Lower lobe of right lung (tissue), 2 donors: Measurements from ENCODE around the gene SNPH. TPM values are rescaled to one million over a fixed set of nuclear protein-coding genes. Genes with fewer than 3 reads are reported as not detected.

Experiments used
- ATAC-seq, 2 donors: fragments of 200-7000 bp; cut with Tn5 transposase; one replicate each; pipeline ENCODE4 v1.9.1; 2020 to 2022; ENCODE audit warnings: mild to moderate bottlenecking in 2 of 2, moderate library complexity in 2 of 2
- DNase-seq: peaks from one replicate; pipeline ENCODE4 v3.0.0-alpha.2; 2020
- H3K27ac ChIP-seq: fragments of 200-600 bp; one replicate; pipeline ENCODE4 v1.8.0; 2022
- H3K27me3 ChIP-seq: fragments of 200-600 bp; one replicate; pipeline ENCODE4 v1.8.0; 2022; ENCODE audit warnings: low read depth
- H3K36me3 ChIP-seq: fragments of 200-600 bp; one replicate; pipeline ENCODE4 v1.8.0; 2022; ENCODE audit warnings: mild to moderate bottlenecking
- H3K4me1 ChIP-seq: fragments of 200-600 bp; one replicate; pipeline ENCODE4 v1.8.0; 2022
- H3K4me3 ChIP-seq: fragments of 200-600 bp; one replicate; pipeline ENCODE4 v1.8.0; 2022; ENCODE audit warnings: mild to moderate bottlenecking
- H3K9me3 ChIP-seq: fragments of 200-600 bp; one replicate; pipeline ENCODE4 v1.8.0; 2022
- CTCF ChIP-seq: fragments of 200-600 bp; IDR thresholded peaks from one replicate; pipeline ENCODE4 v1.8.0; 2022; ENCODE audit warnings: antibody characterized with exemption, mild to moderate bottlenecking
- intact Hi-C: fragments of 100-400 bp; cut with DNase I; formaldehyde crosslinking; loops from one replicate; pipeline ENCODE4 v1.11.0; 2022
- total RNA-seq: library from RNA; stranded (reverse); fragmentation: NEBNext Ultra II Directional; extraction: Animal tissue kit (Norgen Biotek cat#: 25700); gene quantifications from one replicate; pipeline ENCODE4 v1.2.1, GENCODE V29; 2021
- donor health status: DM: no; HTN: yes; CAD: no; lungs with severe emphysema.

Gene SNPH
- total RNA-seq, 1 donor from 2014 or later: 3.8 TPM

- no peaks in the 10 kb centered on the region for H3K9me3 ChIP-seq
- intact Hi-C loops: no loop called here
Observed at GRCh38 chr20:1297486-1297885, 31.4 kb downstream of the SNPH start.

DNA sequence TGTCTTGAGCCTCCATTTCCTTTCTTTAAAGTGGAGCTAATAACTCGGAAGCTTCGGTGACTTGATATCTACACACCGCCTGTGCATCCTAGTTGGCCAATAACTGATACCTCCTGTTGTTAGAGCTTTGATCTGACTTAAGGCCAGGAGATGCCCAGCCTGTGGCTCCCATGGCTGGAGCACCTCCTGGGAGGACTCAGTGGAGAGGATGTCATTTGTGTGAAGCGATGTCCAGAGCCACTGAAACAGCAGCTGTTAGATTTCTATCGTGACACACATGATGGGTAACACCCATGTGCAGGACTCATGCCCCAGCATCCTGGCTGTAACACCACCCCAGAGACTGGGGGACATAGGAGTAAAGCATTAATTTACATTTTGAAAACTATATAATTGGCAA lies 32.1 kb downstream of the SNPH start:
- no peak for DNase-seq
- Histone ChIP-seq H3K4me3 (no peak overlapping the region), H3K36me3 (no peaks in the 10 kb centered on the region)

More at GRCh38 chr20:1297486-1297885, 31.4 kb downstream of the SNPH start:
- no peak for ATAC-seq
- no peak overlapping the region for H3K27ac ChIP-seq
- no peaks in the 10 kb centered on the region for H3K27me3 ChIP-seq
- no peaks in the 10 kb centered on the region for H3K4me1 ChIP-seq
- H3K36me3 ChIP-seq: no peaks in the 10 kb centered on the region
- no peak overlapping the region for H3K4me3 ChIP-seq
- no peak for DNase-seq
- no peak for TF ChIP-seq CTCF

DNA sequence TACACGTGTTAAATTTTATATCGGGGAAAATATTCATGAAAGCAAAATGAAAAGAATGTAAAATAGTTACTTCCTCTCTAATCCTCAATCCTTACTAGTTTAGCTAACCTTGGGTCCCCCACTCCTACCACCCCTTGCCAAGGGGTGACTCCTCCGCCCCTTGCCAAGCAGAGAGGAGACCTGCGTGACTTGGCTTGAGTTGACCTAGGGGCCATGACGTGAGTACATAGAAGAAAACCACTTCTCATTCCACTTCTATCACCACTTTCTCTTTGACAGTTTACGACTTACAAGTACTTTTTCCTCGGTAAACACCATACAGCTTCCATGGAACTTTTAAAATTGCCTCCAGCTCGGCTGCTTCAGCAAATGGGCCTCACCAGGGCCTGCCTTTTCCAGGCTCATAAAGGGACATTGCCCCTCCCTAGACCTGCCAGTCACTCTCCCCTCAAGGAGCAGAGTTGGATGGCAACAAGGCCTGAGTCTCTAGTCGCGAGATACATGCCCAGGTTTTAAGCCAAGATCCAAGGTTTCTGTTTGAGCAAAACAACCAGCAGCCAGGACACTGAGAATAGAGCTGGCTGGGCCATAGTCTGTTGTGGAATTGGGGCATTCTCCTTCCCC lies 32.9 kb downstream of the SNPH start:
- no peak for TF ChIP-seq CTCF
- intact Hi-C loops: no loop called here
- DNase-seq (no peak), ATAC-seq (peak; percentile 7 to 68)
- Histone ChIP-seq H3K9me3 (no peaks in the 10 kb centered on the region), H3K4me3 (no peak overlapping the region), H3K27me3 (no peaks in the 10 kb centered on the region), H3K4me1 (no peaks in the 10 kb centered on the region), H3K27ac (peak overlapping the region; percentile 13), H3K36me3 (no peaks in the 10 kb centered on the region)

More for the DNA sequence above, 32.1 kb downstream of the SNPH start:
- Histone ChIP-seq H3K27ac (no peak overlapping the region), H3K27me3 (no peaks in the 10 kb centered on the region), H3K9me3 (no peaks in the 10 kb centered on the region), H3K4me1 (no peaks in the 10 kb centered on the region)
- intact Hi-C loops: no loop called here
- TF ChIP-seq CTCF: no peak
- no peak for ATAC-seq

DNA sequence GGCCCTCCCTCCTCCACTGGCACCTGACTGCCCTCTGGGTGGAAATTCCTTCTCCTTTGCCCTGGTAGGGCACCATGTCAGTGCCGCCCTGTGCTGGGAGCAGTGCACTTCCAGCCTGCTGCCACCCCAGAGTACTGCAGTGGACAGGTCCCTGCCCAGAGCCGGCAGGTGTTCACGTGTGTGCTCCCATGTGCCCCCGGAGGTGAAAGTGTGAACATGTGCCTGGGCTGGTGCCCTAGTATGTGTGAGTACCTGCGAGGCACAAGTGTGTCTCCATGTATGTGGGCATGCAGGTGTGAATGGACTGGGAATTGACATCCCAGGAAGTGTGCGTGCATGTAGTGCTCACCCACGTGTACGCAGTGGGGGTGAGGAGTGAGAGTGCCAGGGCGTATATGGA lies 33.4 kb downstream of the SNPH start:
- Histone ChIP-seq H3K27ac (peak overlapping the region; percentile 13), H3K27me3 (no peaks in the 10 kb centered on the region), H3K9me3 (no peaks in the 10 kb centered on the region), H3K4me3 (no peak overlapping the region), H3K36me3 (peaks cover under 1% of the 10 kb centered on the region), H3K4me1 (no peaks in the 10 kb centered on the region)
- DNase-seq (no peak), ATAC-seq (peak; percentile 26 to 48)
- peak; percentile 12 for TF ChIP-seq CTCF
- intact Hi-C loops: no loop called here

DNA sequence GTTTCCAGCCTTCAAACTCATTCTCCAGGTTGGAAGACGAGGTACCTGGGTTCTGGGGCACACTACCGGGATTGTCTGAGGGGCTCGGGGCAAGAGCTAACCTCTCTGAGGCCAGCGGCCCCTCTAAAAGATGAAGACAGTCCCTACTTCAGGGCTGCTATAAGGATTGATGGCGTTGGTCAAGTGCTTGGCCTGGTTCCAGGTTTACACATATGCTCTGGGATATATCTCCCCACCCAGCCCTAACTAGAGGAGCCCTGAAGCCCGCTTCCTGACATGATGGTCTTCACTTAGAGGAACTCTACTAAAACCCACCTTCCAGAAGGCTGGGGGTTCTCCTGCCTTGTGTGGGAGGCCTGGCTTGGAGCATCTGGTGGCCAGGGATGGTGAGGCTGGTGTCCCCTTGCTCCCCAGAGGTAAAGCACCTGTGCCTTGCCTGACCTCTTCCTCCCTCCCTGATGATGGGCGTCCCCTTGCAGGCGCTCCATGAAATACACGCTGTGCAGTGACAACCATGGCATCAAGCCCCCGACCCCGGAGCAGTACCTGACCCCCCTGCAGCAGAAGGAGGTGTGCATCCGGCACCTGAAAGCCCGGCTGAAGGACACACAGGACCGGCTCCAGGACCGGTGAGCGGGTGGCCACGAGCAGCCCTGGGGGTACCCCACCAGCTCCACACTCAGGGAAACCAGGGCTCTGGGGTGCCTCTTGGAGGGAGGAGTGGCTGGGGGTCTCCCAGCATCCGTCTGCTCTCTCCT lies 34.2 kb downstream of the SNPH start:
- Histone ChIP-seq H3K9me3 (no peaks in the 10 kb centered on the region), H3K36me3 (peaks cover 8% of the 10 kb centered on the region), H3K27ac (no peak overlapping the region), H3K27me3 (no peaks in the 10 kb centered on the region), H3K4me3 (no peak overlapping the region), H3K4me1 (no peaks in the 10 kb centered on the region)
- intact Hi-C loops: no loop called here
- TF ChIP-seq CTCF: no peak
- DNase-seq (no peak), ATAC-seq (no peak)
